GM21526 (cell line): Measurements from ENCODE around the gene ATL3.
"Not testable (repeated sequence)": the region's sequence is repeated elsewhere in the genome, so short reads cannot be mapped to it uniquely, and the experiment has no call there.

Source experiments
- ATAC-seq: cut with Tn5 transposase; IDR thresholded peaks from one replicate; pipeline ENCODE4 v1.9.1; 2021; ENCODE audit warnings: moderate library complexity; ENCODE audit not compliant: unreplicated experiment, low FRiP score

Gene ATL3

GRCh38 chr11:63623513-63624140 is 47.5 kb downstream of the ATL3 start:
- no peak for ATAC-seq

- no peak for ATAC-seq
These were observed 48.9 kb downstream of the ATL3 start for GRCh38 chr11:63622323-63622722.

GRCh38 chr11:63621071-63621470 is 50.1 kb downstream of the ATL3 start:
- ATAC-seq: no peak

- no peak for ATAC-seq
These were observed 51.2 kb downstream of the ATL3 start for GRCh38 chr11:63619967-63620366.

GRCh38 chr11:63617686-63618085 is 53.5 kb downstream of the ATL3 start:
- ATAC-seq: not testable (repeated sequence)

- no peak for ATAC-seq
These were observed 54.2 kb downstream of the ATL3 start for GRCh38 chr11:63616953-63617352.

GRCh38 chr11:63614136-63614671 is 57.0 kb downstream of the ATL3 start, which contains the start of gene PLAAT3:
TSS of gene PLAAT3 (minus strand) at chr11:63614433. CDS start at chr11:63614014, 419 bp downstream.
- ATAC-seq: no peak

- ATAC-seq: peak; percentile 55
These were observed 57.5 kb downstream of the ATL3 start for GRCh38 chr11:63613517-63614135.

- ATAC-seq: no peak
These were observed 59.0 kb downstream of the ATL3 start for GRCh38 chr11:63612181-63612580.

- no peak for ATAC-seq
These were observed 59.8 kb downstream of the ATL3 start for GRCh38 chr11:63611395-63611747.

- ATAC-seq: no peak
These were observed 60.4 kb downstream of the ATL3 start for GRCh38 chr11:63610604-63611394.

GRCh38 chr11:63609971-63610580 is 61.1 kb downstream of the ATL3 start:
- ATAC-seq: no peak

GRCh38 chr11:63609536-63609935 is 61.6 kb downstream of the ATL3 start:
- ATAC-seq: no peak

GRCh38 chr11:63608353-63609345 is 62.5 kb downstream of the ATL3 start:
- ATAC-seq: no peak

- no peak for ATAC-seq
These were observed 68.0 kb downstream of the ATL3 start for GRCh38 chr11:63603180-63603518.

- not testable (repeated sequence) for ATAC-seq
These were observed 68.6 kb downstream of the ATL3 start for GRCh38 chr11:63602290-63603179.

GRCh38 chr11:63599211-63600122 is 71.7 kb downstream of the ATL3 start:
- no peak for ATAC-seq

GRCh38 chr11:63598556-63598955 is 72.6 kb downstream of the ATL3 start:
- ATAC-seq: no peak
